Mucosa of rectum (tissue), 2 donors: ENCODE data around the gene CPA5.

Source experiments
- H3K27ac ChIP-seq, 2 donors: one replicate each; pipeline ENCODE4 v1.7.0; 2013; ENCODE audit warnings: inconsistent platforms in 2 of 2, low read depth in 2 of 2, low read length in 2 of 2
- H3K27me3 ChIP-seq, 2 donors: one replicate each; pipeline ENCODE4 v1.7.0; 2013; ENCODE audit warnings: low read length in 2 of 2; ENCODE audit not compliant: control insufficient read depth in 2 of 2, insufficient read depth in 2 of 2
- H3K36me3 ChIP-seq, 2 donors: one replicate each; pipeline ENCODE4 v1.7.0; 2013; ENCODE audit warnings: low read length in 2 of 2; ENCODE audit not compliant: control insufficient read depth in 2 of 2, insufficient read depth in 2 of 2
- H3K4me1 ChIP-seq, 2 donors: one replicate each; pipeline ENCODE4 v1.7.0; 2013; ENCODE audit warnings: low read length in 2 of 2, mild to moderate bottlenecking in 1 of 2; ENCODE audit not compliant: control insufficient read depth in 2 of 2, insufficient read depth in 2 of 2
- H3K4me3 ChIP-seq, 2 donors: one replicate each; pipeline ENCODE4 v1.7.0; 2013; ENCODE audit warnings: low read length in 2 of 2
- H3K9ac ChIP-seq, 2 donors: one replicate each; pipeline ENCODE4 v1.7.0; 2013; ENCODE audit warnings: low read length in 2 of 2, low read depth in 1 of 2, mild to moderate bottlenecking in 1 of 2
- H3K9me3 ChIP-seq, 2 donors: one replicate each; pipeline ENCODE4 v1.7.0; 2013; ENCODE audit warnings: low read length in 2 of 2; ENCODE audit not compliant: control insufficient read depth in 2 of 2
- donor health status: healthy.
- donor health status: Normal muscosa, but diverticular disease.

Gene CPA5

GRCh38 chr7:130413201-130413600 is 68.6 kb downstream of the CPA5 start:
- no peaks in the 10 kb centered on the region for H3K36me3 ChIP-seq
- no peaks in the 10 kb centered on the region for H3K27me3 ChIP-seq

DNA sequence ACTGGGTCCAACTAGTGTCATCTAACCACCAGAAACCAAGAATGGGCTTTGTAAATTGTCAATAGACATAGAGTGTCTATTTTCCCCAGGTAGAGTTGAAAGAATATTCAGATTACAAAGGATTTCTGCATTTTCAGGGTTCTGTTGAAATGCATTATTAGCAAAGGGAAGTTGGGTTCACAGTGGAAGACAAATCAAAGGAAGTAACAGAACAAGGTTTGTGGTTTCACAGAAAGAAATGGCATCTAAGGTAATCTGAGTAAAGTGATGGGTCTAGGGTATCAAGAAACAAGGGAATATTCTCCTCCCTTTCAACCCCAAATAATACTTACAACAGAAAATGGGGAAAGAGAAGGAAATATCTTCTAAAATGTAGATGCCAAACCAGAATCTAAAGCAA is 70.4 kb downstream of the CPA5 start:
- Histone ChIP-seq H3K4me1 (no peaks in the 10 kb centered on the region), H3K9ac (no peak overlapping the region), H3K27me3 (no peaks in the 10 kb centered on the region), H3K36me3 (no peaks in the 10 kb centered on the region), H3K4me3 (no peak overlapping the region), H3K27ac (no peak overlapping the region), H3K9me3 (no peaks in the 10 kb centered on the region)

More at GRCh38 chr7:130413201-130413600, 68.6 kb downstream of the CPA5 start:
- Histone ChIP-seq H3K4me1 (no peaks in the 10 kb centered on the region), H3K9ac (no peak overlapping the region), H3K4me3 (no peak overlapping the region), H3K27ac (no peak overlapping the region), H3K9me3 (no peaks in the 10 kb centered on the region)

- Histone ChIP-seq H3K9me3 (no peaks in the 10 kb centered on the region), H3K4me3 (no peak overlapping the region), H3K9ac (no peak overlapping the region), H3K36me3 (no peaks in the 10 kb centered on the region), H3K4me1 (no peaks in the 10 kb centered on the region), H3K27ac (no peak overlapping the region), H3K27me3 (no peaks in the 10 kb centered on the region)
Observed at GRCh38 chr7:130417213-130417612, 72.6 kb downstream of the CPA5 start.

- Histone ChIP-seq H3K27me3 (no peaks in the 10 kb centered on the region), H3K4me1 (no peaks in the 10 kb centered on the region), H3K27ac (no peak overlapping the region), H3K36me3 (no peaks in the 10 kb centered on the region), H3K9me3 (no peaks in the 10 kb centered on the region), H3K4me3 (no peak overlapping the region), H3K9ac (no peak overlapping the region)
Observed at GRCh38 chr7:130418306-130418705, 73.7 kb downstream of the CPA5 start.
